Measurements from ENCODE around the gene SLC44A1.

Gene SLC44A1

DNA sequence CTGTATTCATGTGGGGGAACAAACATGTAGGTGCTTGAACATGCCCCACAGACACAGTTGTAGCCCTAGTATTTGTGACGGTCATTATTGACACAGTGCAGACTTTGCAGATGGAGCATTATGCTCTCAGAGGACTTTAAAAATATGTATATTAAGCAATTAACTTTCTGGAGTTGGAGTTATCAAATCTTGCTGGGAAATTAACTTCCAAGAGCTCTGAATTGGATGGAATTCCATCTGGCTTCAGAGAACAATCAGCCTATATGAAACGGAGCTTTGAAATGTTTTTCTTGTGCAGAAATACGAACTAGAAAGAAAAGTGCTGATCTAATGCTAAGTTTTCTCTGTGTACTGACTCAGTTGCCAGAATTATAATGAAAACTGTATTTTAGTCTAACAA is 152.4 kb downstream of the SLC44A1 start:
- DNase-seq = no peak

DNA sequence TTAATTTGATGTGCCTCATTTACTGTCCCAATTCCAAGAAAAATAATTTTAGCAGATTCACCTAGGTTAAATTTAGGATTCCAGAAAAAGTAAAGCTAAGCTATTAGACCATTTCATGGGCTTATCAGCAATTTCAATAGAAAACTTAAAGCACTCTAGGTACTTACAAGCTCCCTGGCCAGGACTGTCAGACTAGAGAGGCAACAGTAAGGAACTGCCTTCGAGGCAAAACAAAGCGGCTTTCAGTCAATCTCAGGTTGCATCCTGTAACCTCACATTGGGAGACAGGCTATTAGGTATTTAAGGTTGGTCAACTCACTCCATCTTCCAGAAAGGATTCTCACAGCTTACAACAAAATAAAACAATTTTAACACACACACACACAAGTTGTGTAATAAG is 154.7 kb downstream of the SLC44A1 start:
- no peak for DNase-seq

DNA sequence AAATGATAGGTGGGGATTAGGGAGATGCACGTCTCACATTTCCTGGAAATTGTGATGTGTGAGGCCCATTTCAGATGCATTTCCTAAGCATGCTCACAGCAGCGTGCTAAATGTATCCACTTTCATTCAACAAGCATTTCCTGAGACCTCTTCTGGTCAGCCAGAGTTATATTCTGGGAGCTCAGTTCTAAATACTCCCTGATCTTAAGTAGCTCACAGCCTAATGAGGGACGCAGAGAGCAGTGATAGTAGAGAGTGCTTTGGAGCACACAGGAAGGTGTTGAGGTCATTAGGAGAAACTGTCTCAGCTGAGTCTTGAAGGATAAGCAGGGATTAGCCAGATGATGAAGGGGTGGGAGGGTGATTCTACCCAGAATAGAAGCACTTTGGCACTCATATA is 157.2 kb downstream of the SLC44A1 start:
- DNase-seq = no peak

DNA sequence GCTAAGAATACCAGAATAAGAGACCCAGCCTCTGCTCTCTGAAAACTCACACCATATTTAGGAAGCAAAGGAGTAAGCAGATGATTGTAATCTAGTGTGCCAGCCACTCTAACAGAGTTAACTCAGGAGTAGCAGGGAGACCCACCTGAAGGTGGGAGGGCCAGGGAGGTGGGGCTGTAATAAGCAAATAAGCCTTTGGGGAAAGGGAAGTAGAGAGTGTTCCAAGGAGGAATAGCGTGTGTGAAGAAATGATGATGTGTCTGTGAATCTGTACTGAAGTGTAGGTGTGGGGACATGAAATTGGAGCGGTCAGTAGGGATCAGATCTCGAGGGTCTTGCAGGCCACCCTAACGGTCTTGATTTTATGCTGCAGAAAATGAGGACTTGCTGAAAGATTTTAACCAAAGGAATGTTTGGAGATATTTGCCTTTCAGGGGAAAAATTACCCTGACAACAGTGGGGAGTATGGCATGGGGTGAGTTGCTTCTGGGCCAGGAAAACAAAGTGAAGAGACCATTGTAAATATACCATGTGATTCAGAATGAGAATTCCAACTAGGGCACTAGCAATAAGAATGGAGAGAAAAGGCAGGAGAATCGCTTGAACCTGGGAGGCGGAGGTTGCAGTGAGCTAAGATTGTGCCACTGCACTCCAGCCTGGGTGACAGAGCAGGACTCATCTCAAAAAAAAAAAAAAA is 159.2 kb downstream of the SLC44A1 start:
- no peak for DNase-seq

DNA sequence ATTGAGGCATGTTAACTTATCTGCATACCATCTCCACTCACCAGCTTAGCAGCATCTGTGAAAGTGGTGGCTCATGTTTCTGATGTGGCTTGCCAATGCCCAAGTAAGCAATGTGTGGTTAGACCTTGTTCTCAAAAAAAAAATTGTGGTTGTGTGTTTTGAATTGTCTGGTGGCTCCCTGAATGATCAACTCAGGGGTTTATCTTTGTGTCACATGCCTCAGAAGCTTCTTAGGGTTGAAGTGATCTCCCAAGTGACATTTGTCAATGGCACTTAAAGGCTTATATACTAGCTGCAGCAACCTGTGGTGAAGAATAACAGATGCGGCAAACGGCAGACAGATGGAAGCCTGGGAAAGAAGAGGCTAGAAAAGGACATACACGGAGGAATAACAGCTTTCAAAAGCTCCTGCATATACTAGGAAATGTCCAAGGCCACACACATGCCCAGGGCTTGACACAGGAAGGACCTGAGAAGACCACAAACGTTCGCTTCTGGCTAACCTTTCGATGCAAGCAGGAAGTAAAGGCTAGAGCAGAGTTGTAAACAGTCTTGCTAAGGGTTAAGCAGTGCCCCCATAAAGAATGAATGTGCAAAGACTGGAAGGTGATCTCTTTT is 161.2 kb downstream of the SLC44A1 start:
- peak; percentile 63 for DNase-seq

DNA sequence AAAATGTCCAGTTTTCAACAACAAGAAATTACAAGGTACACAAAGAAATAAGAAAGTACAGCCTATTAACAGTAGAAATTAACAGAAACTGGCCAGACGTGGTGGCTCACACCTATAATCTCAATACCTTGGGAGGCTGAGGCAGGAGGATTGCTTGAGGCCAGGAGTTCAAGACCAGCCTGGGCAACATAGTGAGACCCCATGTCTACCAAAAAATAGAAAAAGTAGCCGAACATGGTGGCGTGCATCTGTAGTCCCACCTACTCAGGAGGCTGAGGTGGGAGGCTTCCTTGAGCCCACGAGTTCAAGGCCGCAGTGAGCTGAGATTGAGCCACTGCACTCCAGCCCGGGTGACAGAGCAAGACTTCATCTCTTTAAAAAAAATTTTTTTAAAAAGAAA is 161.9 kb downstream of the SLC44A1 start:
- no peak for DNase-seq

DNA sequence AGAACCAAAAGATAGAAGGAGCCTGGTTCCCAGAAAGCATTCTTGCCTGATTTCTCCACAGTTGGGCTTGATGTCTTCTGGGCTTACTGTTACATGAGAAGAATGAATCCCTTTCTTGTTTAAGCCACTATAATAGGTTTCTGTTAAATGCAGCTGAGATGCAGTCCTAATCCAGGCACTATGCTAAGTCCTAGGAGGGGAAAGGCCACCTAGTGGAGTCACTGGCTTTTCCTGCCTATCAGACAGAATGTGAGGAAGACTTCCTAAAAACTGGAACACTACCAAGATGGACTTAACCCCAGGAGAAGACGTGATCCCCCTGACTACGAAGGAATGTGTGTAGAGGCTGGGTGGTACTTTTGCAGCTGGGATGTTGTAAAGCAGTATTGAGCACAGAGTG is 169.1 kb downstream of the SLC44A1 start:
- DNase-seq = no peak

DNA sequence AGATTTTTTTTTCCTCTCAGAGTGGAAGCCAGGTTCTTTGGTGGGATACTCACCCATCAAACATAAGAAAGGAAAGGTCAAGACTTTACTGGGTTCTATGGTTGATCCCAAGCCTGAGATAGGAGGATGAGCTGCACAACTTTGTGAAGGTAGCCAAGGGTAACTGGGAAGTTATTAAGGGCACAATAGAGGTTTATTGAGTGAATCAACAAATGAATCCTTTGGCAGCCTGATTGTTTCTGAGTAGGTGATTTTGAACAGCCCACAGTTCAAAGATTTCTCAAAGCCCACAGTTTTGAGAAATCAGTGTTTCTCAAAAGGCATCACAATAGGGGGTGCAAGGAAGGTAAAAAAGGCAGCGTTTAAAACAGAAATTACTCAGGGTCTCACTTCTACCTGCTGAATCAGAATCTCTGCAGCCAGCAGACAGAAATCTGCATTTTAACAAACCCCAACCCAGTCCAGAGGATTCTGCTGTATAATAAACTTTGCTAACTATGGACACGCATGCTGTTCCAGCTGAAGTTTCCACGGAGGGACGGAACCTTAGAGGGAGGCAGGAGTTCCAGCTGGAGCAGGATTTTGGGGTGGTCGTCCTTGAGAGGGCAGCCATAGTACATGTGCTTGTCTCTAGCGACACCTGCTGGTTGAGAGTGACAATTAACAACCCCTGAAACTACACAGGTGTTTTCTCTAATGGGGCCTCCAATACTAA is 170.7 kb downstream of the SLC44A1 start:
- DNase-seq = peak; percentile 27

DNA sequence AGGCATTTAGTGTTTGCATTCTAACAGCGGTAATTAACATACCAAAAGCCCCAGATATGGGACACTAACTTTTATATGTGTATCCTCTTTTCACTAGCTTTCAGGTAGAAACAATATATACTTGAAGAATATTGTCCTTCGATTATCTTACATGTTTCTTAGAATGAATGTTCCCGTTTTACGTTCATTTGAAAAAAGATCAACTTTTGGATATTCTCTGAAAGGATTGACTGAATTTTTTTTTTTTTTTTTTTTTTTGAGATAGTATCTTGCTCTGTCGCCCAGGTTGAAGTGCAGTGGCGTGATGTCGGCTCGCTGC is 171.2 kb downstream of the SLC44A1 start:
- DNase-seq = no peak

DNA sequence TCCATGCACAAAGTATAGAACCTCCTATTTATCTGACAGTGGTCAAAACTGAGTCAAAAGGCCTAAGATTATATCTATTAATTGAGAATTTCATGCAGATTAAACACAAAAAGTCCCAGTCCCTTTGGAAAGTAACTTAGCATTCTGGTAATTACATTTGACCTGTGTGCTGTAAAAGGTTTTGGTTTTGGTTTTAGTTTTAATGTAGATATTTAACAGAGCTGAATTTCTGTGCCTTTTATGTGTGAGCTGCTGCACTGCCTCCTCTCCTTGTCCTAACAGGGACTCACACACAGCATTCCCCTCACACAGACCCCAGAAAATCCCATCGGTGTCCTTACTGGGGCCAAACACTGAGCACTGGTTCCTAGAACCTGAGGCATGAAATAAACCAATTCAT is 172.4 kb downstream of the SLC44A1 start:
- DNase-seq = no peak

DNA sequence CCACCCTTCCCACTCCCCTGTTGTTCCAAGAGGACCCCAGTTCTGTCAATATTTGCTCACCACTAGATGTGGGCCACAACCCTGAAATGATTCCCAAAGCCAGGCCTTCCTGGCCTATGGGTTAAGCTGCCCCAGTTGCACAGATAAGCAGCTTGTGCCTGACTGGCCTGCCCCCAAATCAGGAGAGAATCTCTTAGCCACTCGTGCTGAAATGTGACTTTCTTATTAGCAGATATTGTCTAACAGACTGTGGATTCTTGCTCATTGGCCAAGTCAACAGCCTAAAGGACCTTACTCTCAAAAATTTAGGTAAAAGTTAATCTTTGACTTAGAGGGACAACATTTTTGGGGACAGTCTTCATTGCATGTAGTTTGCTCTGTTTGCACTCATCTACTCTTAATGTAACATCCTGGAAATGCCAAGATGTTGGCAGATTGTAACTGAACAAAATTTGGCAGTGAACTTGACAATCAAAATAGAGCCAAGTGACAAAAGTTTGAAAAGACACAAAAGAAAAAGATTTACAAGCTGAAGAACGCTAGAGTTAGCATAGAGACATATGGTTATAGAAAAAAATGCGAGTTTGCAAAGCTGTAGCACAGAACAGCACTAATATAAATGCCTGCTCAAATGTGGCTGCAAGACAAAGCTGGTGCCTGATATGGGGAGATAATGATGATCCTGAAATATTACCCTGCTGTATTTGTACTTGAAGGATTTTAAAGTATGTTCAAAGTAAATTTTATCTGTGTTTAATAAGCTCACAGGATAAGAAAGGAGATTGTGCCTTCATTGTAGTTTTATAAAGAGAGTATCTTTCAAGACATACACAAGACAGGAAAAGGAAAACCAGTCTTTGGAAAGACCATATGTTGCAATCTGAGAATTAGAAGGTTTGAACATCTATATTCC is 174.4 kb downstream of the SLC44A1 start:
- no peak for DNase-seq

DNA sequence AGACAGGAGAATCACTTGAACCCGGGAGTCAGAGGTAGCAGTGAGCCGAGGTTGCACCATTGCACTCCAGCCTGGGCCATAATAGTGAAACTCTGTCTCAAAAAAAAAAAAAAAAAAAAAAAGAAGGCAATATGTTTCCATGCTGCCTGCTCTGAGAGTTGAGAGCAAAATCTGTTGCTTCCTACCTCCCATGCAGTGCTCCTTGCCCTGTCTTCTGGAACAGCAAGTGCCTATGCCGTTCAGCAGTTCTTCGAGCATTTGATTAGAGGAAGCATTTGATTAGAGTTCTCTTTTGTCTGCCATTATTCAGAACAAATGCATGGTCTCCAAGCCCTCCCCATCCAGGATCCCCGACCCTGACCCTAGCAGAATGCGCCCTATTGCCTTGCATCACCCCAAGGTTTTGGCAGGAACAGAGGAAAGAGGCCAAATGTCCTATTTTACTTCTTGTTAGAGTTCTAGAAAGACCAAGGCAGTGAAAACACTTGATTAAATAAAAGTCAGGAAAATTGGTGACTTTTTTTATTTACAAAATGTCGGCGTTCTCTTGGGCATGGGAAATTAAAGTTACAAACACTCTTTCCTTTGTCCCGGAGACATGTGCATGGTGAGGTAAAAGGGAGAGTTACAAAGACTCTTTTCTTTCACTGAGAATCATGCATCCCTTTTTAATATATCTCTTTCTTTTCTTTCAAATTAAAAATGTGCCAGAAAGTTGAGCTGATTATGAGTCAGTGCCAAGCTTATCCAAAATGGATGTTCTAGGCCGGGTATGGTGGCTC is 175.6 kb downstream of the SLC44A1 start:
- DNase-seq = no peak

DNA sequence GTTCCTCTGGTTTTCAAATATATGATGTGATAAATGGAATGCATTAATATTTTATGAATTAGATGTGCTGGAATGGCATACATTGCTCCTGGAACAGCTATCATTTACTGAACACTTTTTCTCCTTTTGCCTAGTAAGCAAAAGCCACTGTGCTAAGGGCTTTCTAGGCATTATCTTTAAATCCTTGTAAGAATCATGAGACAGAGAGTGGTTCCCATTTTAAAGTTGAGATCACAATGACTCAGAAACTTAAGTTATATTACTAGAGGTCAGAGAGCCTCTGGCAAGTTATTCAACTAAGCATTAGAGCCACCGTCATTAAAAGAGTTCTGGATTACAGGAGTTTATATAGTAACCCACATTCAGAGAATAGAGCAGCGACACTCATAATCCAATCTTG is 176.7 kb downstream of the SLC44A1 start:
- no peak for DNase-seq

DNA sequence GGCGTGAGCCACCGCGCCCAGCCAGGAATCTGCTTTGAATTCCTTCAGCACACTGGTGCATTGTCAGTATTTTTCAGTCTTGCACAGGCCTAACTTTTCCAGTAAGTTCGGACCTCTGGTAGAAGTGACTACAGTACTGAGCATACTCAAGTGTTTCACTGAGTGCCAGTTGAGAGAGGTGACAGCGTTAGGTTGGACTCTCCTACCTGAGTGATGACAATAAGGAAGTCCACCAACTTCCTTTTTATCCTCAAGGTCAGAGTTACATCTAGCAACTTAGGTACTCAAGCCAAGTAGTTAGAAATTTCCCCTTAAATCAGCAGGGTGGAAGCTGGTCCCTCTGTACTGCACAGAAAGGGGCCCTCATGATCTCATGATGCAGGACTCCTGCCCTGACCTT is 177.4 kb downstream of the SLC44A1 start:
- no peak for DNase-seq

DNA sequence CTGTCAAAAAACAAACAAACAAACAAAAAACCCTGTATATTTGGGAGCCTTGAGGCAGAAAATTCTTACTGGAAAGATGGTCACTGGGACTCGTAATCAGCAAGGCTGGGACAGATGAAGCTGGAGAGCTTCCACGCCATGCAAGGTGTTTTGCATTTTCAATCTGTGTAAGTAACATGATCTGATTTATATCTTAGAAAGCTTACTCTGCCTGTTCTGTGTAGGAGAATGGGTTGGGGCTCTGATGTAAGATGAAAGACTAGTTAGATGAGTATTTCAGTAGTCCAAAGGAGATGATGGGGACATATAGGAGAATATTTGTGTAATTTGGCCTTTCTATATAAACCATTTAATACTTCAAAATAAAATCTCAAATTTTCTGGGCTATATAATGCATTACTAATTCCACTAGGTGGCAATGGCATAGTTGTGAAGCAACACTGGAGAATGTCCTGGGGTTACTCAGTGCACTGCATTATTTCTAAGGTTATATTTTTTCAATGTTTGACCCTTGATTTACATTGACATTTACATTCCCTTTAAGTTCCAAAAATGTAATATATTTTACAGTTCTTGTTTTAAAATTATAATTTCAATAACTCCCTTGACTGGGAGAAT is 181.5 kb downstream of the SLC44A1 start:
- DNase-seq = no peak

DNA sequence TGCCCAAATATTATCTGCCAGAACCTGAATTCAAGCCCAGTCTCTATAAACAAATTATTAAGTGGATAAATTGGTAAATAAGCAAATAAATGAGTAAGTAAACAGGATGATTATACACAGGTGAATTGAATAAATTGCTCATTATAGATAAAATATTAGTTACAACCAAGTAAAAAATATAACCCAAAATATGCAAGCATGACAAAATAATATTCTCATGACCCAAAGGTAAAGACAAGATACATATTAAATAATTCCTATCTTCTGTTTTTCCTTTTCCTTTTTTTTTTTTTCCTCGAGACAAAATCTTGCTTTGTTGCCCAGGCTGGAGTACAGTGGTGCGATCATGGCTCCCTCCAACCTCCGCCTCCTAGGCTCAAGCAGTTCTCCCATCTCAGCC is 182.2 kb downstream of the SLC44A1 start:
- DNase-seq = no peak

DNA sequence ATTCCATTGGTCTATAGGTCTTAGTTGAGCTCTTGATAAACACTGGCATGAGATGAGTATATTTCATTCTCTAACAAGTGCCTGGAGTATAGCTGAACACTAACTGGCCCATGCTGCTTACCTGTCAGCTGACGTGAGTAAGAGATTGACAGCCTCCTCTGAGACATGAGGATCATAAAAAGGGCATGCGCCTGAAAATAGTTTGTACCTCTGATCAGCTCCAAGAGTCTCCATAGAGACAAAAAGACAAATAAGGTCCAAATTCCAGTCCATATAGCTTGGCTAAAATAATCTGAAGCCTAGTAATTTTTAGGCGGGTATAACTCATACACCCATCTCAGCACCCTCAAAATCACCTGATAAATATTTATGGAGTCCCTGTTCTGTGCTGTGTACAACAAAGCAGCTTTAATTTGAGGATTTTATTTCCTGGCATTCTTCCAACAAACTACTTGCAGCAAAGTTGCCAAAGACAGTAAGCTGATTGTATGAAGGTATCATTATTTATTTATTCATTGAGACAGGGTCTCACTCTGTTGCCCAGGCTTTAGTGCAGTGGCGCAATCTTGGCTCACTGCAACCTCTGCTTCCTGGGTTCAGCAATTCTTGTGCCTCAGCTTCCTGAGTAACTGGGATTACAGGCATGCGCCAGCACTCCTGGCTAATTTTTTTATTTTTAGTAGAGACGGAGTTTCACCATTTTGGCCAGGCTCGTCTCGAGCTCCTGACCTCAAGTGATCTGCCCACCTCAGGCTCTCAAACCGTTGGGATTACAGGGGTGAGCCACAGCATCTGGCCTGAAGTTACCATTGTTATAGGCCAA is 187.2 kb downstream of the SLC44A1 start:
- no peak for DNase-seq

DNA sequence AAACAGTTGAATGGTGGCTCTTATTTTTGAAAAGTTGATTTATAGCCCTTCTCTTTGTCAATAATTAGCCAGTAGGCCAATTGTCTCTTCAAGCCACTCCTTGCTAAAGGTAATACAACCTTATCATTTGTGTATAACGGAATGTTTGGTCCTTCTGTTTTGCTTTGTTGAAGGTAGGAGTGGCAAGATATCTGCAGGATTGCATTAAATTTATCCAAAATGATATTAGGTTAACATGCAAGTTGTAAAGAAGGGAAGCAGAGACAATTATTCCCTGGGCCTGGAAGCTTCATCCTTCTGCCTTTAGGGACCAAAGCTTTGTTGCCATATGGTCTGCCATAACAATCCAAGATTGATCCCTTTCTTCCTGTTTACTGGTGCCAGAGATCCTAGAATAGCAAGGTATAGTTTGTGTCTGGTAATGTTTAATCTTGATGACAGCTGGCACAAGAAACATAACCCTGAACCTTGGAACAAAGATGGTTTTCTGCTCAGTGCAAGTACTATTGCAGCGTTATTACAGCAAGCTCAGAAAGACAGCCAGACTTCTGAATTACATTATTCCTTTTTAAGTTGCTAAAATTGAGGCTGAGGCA is 187.9 kb downstream of the SLC44A1 start:
- DNase-seq = no peak

DNA sequence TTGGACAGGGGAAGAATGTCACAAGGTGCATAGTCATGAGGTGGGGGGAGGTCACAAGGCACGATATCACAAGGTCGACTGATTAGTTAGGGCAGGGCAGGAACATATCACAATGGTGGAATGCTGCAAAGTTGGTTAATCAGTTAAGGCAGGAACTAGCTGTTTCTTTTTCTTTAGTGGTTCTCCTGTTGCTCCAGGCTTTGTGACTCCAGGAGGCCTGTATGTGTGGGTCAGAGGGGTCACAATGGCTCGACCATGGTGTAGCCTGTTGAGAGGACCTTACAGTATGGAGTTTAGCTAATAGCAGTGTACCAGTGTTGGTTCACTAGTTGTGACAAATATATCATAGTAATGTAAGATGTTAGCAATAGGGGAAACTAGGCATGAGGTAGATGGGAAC is 191.0 kb downstream of the SLC44A1 start:
- DNase-seq = no peak

DNA sequence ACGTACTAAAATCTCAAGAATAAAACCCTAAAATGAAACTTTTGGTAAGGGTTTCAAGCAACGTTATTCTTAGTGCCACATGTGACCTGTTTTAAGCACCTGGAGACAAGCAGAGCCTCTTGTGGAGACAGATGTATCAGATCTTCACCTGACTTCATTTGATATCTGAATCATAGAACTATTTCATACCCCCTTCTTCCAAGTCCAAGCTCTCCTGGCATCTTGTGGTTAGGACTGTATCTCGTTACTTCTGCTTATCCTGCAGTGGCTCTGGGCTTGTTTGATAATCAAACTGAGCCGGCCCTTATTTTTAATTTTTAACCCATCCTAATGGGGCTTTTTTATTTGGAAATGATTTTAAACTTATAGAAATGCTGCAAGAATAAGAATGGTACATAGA is 192.3 kb downstream of the SLC44A1 start:
- DNase-seq = no peak

DNA sequence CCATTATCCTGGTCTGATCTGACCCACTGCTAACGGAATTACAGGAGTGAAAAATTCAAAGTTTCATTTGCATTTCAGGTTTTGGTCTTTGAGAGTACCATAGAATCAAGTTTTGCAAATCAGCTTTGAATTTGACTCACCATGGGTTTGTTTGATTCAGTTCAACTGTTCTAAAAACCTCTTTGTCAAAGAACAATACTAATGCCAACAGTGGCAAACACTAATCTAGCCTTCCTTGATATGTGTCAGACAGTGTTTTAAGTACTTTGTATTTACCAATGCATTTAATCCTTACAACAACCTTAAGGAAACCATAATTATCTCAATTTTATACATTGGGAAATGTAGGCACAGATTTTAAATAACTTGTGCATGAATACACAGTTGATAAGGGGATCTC is 193.3 kb downstream of the SLC44A1 start:
- DNase-seq = no peak

All from NK-92 treated with Interleukin-12 subunit alpha and Interleukin-12 subunit beta, amount 100 ng/mL, for 24 hours (cell line).